ENCODE results near the gene LRP8. TPM values are rescaled to one million over a fixed set of nuclear protein-coding genes. Genes with fewer than 3 reads are reported as not detected.

The LRP8 gene
- total RNA-seq, 1 experiment from 2014 or later: 56.3 TPM

DNA sequence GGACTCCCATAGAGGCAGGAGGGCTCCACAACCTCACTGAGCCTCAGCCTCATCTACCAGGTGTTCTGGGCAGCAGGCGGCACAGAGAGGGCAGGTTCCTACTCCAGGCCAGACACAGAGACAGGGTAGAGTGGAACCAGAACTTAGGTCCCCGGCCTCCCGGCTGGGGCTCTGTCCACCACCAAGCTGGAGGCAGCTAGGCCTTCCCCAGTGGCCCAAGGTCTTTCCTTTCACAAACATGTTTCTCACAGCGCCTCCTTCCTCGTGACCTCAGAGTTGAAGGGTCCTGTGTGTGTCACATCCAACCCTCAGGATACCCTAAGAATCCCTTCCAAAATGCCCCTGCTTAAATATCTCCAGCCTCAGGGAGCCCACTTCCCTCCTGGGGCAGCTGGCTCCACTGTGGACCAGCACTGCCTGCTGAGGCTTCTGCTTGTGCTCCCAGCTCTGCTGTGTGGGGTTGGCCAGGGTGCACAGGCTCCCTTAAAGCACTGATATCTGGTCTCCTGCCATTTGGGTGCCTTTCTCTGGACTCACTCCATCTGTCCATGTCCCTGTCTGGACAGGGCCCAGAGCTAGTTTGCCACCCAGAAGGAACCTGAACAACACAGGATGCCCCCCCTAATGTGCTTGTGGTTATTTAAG lies 56.3 kb downstream of the LRP8 start:
- no TSS peak for BruUV-seq (replicated peaks)
- POLR2A ChIA-PET: no interaction called here
- DNase-seq (ENCODE audit: low read depth, low spot score) (no peak), ATAC-seq (no peak)
- TF ChIP-seq ELF1 (IDR thresholded peaks at IDR 0.05; ENCODE audit: borderline replicate concordance, low read depth) (no peak), JUND (IDR thresholded peaks at IDR 0.05) (no peak), TCF7L2 (IDR thresholded peaks at IDR 0.05; ENCODE audit: borderline replicate concordance, extremely low read depth, insufficient read depth, insufficient read length) (no peak), RAD21 (IDR thresholded peaks at IDR 0.05; ENCODE audit: low read depth) (no peak), EGR1 (IDR thresholded peaks at IDR 0.05; ENCODE audit: low read depth) (no peak), CEBPB (IDR thresholded peaks at IDR 0.05; ENCODE audit: low read depth) (no peak), ZFX (IDR thresholded peaks at IDR 0.05) (no peak), POLR2AphosphoS5 (IDR thresholded peaks at IDR 0.05; ENCODE audit: low read depth, low read length) (no peak), SRF (IDR thresholded peaks at IDR 0.05; ENCODE audit: low read depth) (no peak), YY1 (IDR thresholded peaks at IDR 0.05; ENCODE audit: extremely low read depth, insufficient replicate concordance, low read depth, low read length) (no peak), EZH2phosphoT487 (IDR thresholded peaks at IDR 0.05; ENCODE audit: borderline replicate concordance) (no peak), FOSL1 (IDR thresholded peaks at IDR 0.05; ENCODE audit: low read depth) (no peak)
- TF ChIP-seq, protein P1, sequence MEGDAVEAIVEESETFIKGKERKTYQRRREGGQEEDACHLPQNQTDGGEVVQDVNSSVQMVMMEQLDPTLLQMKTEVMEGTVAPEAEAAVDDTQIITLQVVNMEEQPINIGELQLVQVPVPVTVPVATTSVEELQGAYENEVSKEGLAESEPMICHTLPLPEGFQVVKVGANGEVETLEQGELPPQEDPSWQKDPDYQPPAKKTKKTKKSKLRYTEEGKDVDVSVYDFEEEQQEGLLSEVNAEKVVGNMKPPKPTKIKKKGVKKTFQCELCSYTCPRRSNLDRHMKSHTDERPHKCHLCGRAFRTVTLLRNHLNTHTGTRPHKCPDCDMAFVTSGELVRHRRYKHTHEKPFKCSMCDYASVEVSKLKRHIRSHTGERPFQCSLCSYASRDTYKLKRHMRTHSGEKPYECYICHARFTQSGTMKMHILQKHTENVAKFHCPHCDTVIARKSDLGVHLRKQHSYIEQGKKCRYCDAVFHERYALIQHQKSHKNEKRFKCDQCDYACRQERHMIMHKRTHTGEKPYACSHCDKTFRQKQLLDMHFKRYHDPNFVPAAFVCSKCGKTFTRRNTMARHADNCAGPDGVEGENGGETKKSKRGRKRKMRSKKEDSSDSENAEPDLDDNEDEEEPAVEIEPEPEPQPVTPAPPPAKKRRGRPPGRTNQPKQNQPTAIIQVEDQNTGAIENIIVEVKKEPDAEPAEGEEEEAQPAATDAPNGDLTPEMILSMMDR (IDR thresholded peaks at IDR 0.05 in 2 of 3, conservative IDR thresholded peaks at IDR 0.05 in 1 of 3; ENCODE audit: borderline replicate concordance in 1 of 3, insufficient read depth in 1 of 3, low read depth in 2 of 3, low read length in 2 of 3): no peak
- TF ChIP-seq, protein P2, sequence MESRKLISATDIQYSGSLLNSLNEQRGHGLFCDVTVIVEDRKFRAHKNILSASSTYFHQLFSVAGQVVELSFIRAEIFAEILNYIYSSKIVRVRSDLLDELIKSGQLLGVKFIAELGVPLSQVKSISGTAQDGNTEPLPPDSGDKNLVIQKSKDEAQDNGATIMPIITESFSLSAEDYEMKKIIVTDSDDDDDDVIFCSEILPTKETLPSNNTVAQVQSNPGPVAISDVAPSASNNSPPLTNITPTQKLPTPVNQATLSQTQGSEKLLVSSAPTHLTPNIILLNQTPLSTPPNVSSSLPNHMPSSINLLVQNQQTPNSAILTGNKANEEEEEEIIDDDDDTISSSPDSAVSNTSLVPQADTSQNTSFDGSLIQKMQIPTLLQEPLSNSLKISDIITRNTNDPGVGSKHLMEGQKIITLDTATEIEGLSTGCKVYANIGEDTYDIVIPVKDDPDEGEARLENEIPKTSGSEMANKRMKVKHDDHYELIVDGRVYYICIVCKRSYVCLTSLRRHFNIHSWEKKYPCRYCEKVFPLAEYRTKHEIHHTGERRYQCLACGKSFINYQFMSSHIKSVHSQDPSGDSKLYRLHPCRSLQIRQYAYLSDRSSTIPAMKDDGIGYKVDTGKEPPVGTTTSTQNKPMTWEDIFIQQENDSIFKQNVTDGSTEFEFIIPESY (IDR thresholded peaks at IDR 0.05; ENCODE audit: extremely low read depth, insufficient replicate concordance, low read length): no peak
- TF ChIP-seq, protein P3, sequence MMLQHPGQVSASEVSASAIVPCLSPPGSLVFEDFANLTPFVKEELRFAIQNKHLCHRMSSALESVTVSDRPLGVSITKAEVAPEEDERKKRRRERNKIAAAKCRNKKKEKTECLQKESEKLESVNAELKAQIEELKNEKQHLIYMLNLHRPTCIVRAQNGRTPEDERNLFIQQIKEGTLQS (IDR thresholded peaks at IDR 0.05): no peak
- TF ChIP-seq, protein P4, sequence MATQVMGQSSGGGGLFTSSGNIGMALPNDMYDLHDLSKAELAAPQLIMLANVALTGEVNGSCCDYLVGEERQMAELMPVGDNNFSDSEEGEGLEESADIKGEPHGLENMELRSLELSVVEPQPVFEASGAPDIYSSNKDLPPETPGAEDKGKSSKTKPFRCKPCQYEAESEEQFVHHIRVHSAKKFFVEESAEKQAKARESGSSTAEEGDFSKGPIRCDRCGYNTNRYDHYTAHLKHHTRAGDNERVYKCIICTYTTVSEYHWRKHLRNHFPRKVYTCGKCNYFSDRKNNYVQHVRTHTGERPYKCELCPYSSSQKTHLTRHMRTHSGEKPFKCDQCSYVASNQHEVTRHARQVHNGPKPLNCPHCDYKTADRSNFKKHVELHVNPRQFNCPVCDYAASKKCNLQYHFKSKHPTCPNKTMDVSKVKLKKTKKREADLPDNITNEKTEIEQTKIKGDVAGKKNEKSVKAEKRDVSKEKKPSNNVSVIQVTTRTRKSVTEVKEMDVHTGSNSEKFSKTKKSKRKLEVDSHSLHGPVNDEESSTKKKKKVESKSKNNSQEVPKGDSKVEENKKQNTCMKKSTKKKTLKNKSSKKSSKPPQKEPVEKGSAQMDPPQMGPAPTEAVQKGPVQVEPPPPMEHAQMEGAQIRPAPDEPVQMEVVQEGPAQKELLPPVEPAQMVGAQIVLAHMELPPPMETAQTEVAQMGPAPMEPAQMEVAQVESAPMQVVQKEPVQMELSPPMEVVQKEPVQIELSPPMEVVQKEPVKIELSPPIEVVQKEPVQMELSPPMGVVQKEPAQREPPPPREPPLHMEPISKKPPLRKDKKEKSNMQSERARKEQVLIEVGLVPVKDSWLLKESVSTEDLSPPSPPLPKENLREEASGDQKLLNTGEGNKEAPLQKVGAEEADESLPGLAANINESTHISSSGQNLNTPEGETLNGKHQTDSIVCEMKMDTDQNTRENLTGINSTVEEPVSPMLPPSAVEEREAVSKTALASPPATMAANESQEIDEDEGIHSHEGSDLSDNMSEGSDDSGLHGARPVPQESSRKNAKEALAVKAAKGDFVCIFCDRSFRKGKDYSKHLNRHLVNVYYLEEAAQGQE (IDR thresholded peaks at IDR 0.05; ENCODE audit: low read depth): no peak
- no peaks in the 10 kb centered on the region for H3K9me3 ChIP-seq (ENCODE audit: control insufficient read depth in 1 of 2, insufficient read depth in 1 of 2, low read depth in 1 of 2, low read length in 2 of 2)
- peaks cover 7 to 19% of the 10 kb centered on the region in 2 experiments; a peak in 3 of 4 replicates for H3K36me3 ChIP-seq (ENCODE audit: control insufficient read depth in 1 of 2, insufficient read depth in 2 of 2, low read length in 2 of 2)
- intact Hi-C loops (cut with micrococcal nuclease): loop anchor here (10.0 kb wide), 1 partner anchor 413 kb away; no protein-coding TSS in a partner anchor
- CTCF ChIA-PET: no interaction called here
- H3K27ac ChIP-seq (ENCODE audit: low read depth, low read length): no peak overlapping the region
- H3K4me2 ChIP-seq (ENCODE audit: low read length): no peak overlapping the region
- peaks cover 0 to 9% of the 10 kb centered on the region in 2 experiments; a peak in 1 of 4 replicates for H3K4me1 ChIP-seq (ENCODE audit: control insufficient read depth in 1 of 2, insufficient read depth in 2 of 2, low read length in 2 of 2)
- H3K79me2 ChIP-seq (ENCODE audit: insufficient read depth, low read length): no peaks in the 10 kb centered on the region
- H4K20me1 ChIP-seq (ENCODE audit: insufficient read depth): no peaks in the 10 kb centered on the region
- no peaks in the 10 kb centered on the region for H3K27me3 ChIP-seq (ENCODE audit: insufficient read depth, low read length)
- RAD21 ChIA-PET (ENCODE audit: low non-redundant PET in 1 of 2, low total read pairs in 2 of 2, uncharacterized antibody in 2 of 2, unreplicated experiment in 2 of 2): no interaction called here
- H3K4me3 ChIP-seq (replicated peaks in 1 of 2; ENCODE audit: low read depth in 1 of 2, low read length in 2 of 2): no peak overlapping the region
- no peak overlapping the region for H2AFZ ChIP-seq (ENCODE audit: low read depth, low read length, poor library complexity, severe bottlenecking)
- no peak overlapping the region for H3K9ac ChIP-seq (ENCODE audit: low read length)
- no peaks in the 10 kb centered on the region for H3K9me2 ChIP-seq (ENCODE audit: insufficient read depth)
